Left colon (tissue), 2 donors: ENCODE results near the gene FGD6. TPM values are rescaled to one million over a fixed set of nuclear protein-coding genes. Genes with fewer than 3 reads are reported as not detected.
"Not testable (repeated sequence)": the region's sequence is repeated elsewhere in the genome, so short reads cannot be mapped to it uniquely, and the experiment has no call there.

Source experiments
- ATAC-seq: fragments of 200-7000 bp; cut with Tn5 transposase; one replicate; pipeline ENCODE4 v1.9.1; 2020; ENCODE audit warnings: mild to moderate bottlenecking, moderate library complexity
- DNase-seq, 2 donors: peaks; one replicate each; pipeline ENCODE4 v3.0.0-alpha.2; 2020
- intact Hi-C, 2 donors: fragments of 100-400 bp; cut with DNase I in 1 of 2; cut with micrococcal nuclease in 1 of 2; formaldehyde crosslinking; loops; one replicate each; pipeline versions ENCODE4 v1.11.2 to v1.14.0; 2022; cut with DNase I, micrococcal nuclease
- total RNA-seq, 2 donors: library from RNA; stranded (reverse); fragmentation: NEBNext Ultra II Directional; extraction: Animal tissue kit (Norgen Biotek cat#: 25700); gene quantifications; one replicate each; pipeline ENCODE4 v1.2.1, GENCODE V29; 2021
- donor health status: DM: no; HTN: no; CAD: no.
- donor health status: DM: yes; HTN: yes; CAD: no.

Gene FGD6
- total RNA-seq, 2 donors from 2014 or later = 18.7 to 23.8 TPM

- DNase-seq (no peak), ATAC-seq (no peak)
- intact Hi-C loops = loop anchor here in 1 of 2 donors (10.0 kb wide), 1 partner anchor 322 kb away; no protein-coding TSS in a partner anchor
Measured at GRCh38 chr12:95213119-95213518, 4.1 kb downstream of the FGD6 start.

- intact Hi-C loops = loop anchor here in 1 of 2 donors (10.0 kb wide), 1 partner anchor 322 kb away; no protein-coding TSS in a partner anchor
- DNase-seq = no peak
- no peak for ATAC-seq
Measured at GRCh38 chr12:95212586-95212985, 4.7 kb downstream of the FGD6 start.

- intact Hi-C loops = no loop called here
- DNase-seq (no peak), ATAC-seq (no peak)
Measured at GRCh38 chr12:95208678-95209077, 8.6 kb downstream of the FGD6 start.

GRCh38 chr12:95207407-95207806 lies 9.9 kb downstream of the FGD6 start:
- ATAC-seq (no peak), DNase-seq (no peak)
- intact Hi-C loops = no loop called here

- intact Hi-C loops = no loop called here
- DNase-seq (no peak), ATAC-seq (no peak)
Measured at GRCh38 chr12:95206916-95207315, 10.4 kb downstream of the FGD6 start.

GRCh38 chr12:95205685-95206084 lies 11.6 kb downstream of the FGD6 start:
- intact Hi-C loops = no loop called here
- DNase-seq = no peak
- no peak for ATAC-seq

GRCh38 chr12:95205016-95205624 lies 12.1 kb downstream of the FGD6 start:
- no peak for ATAC-seq
- intact Hi-C loops = no loop called here
- DNase-seq = no peak

- peak; percentile 33 to 72 for DNase-seq
- peak; percentile 58 for ATAC-seq
- intact Hi-C loops = no loop called here
Measured at GRCh38 chr12:95204141-95204866, 13.0 kb downstream of the FGD6 start.

GRCh38 chr12:95203487-95204030 lies 13.7 kb downstream of the FGD6 start:
- DNase-seq (no peak), ATAC-seq (no peak)
- intact Hi-C loops = no loop called here

GRCh38 chr12:95202691-95203486 lies 14.4 kb downstream of the FGD6 start:
- ATAC-seq (no peak), DNase-seq (no peak)
- intact Hi-C loops = no loop called here

- ATAC-seq (peak; percentile 83), DNase-seq (peak in 1 of 2 donors; percentile 16)
- intact Hi-C loops = no loop called here
Measured at GRCh38 chr12:95201056-95201670, 16.1 kb downstream of the FGD6 start.

- no peak for DNase-seq
- peak; percentile 72 for ATAC-seq
- intact Hi-C loops = no loop called here
Measured at GRCh38 chr12:95200128-95200894, 17.0 kb downstream of the FGD6 start.

- intact Hi-C loops = no loop called here
- ATAC-seq = no peak
- DNase-seq = no peak
Measured at GRCh38 chr12:95198914-95199313, 18.4 kb downstream of the FGD6 start.

GRCh38 chr12:95197636-95198035 lies 19.6 kb downstream of the FGD6 start:
- no peak for DNase-seq
- intact Hi-C loops = no loop called here
- ATAC-seq = no peak

GRCh38 chr12:95196875-95197569 lies 20.2 kb downstream of the FGD6 start:
- DNase-seq, intact Hi-C loops, ATAC-seq: not testable (repeated sequence)

- no peak for ATAC-seq
- intact Hi-C loops = no loop called here
Measured at GRCh38 chr12:95195122-95195521, 22.1 kb downstream of the FGD6 start.

GRCh38 chr12:95193139-95193538 lies 24.1 kb downstream of the FGD6 start:
- no peak for DNase-seq
- intact Hi-C loops = no loop called here
- no peak for ATAC-seq

More at GRCh38 chr12:95195122-95195521, 22.1 kb downstream of the FGD6 start:
- no peak for DNase-seq

- intact Hi-C loops = no loop called here
- no peak for DNase-seq
- ATAC-seq = peak; percentile 83
Measured at GRCh38 chr12:95192271-95192670, 25.0 kb downstream of the FGD6 start.
